ENCODE results near the gene CKM. TPM values are rescaled to one million over a fixed set of nuclear protein-coding genes. Genes with fewer than 3 reads are reported as not detected.

The CKM gene
- total RNA-seq, 1 donor from 2014 or later: 4,756 TPM

Other genes with a start within 250 kb of the CKM start
- gene ZNF296, start 246.4 kb downstream of the CKM start, total RNA-seq: not detected
- 12.5 TPM for gene GEMIN7, start 243.6 kb downstream of the CKM start, total RNA-seq
- 27.7 TPM for gene PPP1R37, start 229.7 kb downstream of the CKM start, total RNA-seq
- 1.2 TPM for gene NKPD1, start 161.9 kb downstream of the CKM start, total RNA-seq
- gene TRAPPC6A, start 144.6 kb downstream of the CKM start, total RNA-seq: 8.1 TPM
- gene BLOC1S3, start 144.1 kb downstream of the CKM start, total RNA-seq: 10.4 TPM
- gene EXOC3L2, start 77.5 kb downstream of the CKM start, total RNA-seq: 4.0 TPM
- gene MARK4, start 71.6 kb downstream of the CKM start, total RNA-seq: 16.0 TPM
- 13.7 TPM for gene KLC3, start 17.9 kb upstream of the CKM start, total RNA-seq
- gene ERCC2, start 47.7 kb upstream of the CKM start, total RNA-seq: 6.2 TPM
- 20.5 TPM for gene PPP1R13L, start 82.2 kb upstream of the CKM start, total RNA-seq
- 6.3 TPM for gene POLR1G, start 83.8 kb upstream of the CKM start, total RNA-seq
- gene ERCC1, start 101.0 kb upstream of the CKM start, total RNA-seq: 89.4 TPM
- gene FOSB, start 145.1 kb upstream of the CKM start, total RNA-seq: 5.0 TPM
- gene RTN2, start 174.2 kb upstream of the CKM start, total RNA-seq: 73.1 TPM
- 1.4 TPM for gene PPM1N, start 175.6 kb upstream of the CKM start, total RNA-seq
- gene VASP, start 184.6 kb upstream of the CKM start, total RNA-seq: 25.7 TPM

Data from tongue (tissue), 1 donor.